Kidney glomerular epithelial cell (primary cell): ENCODE results near the gene TADA2B.
A peak's percentile ranks its signal among the peaks of the same experiment; 100 is the strongest.

ENCODE experiments used
- DNase-seq: peaks from one replicate; lab custom pipeline; 2025; lab: John Stamatoyannopoulos, UW

Gene TADA2B

DNA sequence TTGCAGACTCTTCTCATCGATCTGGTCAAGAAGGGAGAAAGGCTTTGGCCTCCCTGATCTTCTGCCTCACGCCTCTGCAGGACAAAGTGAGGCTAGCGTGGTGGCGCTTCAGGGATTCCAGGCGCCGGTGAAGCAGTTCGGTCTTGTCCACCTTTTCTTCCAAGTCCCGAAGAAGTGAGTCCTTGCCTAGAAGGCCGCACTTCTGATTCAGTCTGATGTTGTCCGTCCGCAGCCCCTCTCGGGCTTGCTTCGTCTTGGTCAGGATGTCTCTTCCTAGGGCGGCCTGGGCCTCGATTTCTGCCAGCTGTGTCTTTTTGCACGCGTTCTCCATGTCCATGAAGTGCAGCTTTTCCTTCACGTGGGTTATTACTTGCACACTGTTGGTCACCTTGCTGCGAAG, 1.9 kb upstream of the TADA2B start:
- no peak for DNase-seq

DNA sequence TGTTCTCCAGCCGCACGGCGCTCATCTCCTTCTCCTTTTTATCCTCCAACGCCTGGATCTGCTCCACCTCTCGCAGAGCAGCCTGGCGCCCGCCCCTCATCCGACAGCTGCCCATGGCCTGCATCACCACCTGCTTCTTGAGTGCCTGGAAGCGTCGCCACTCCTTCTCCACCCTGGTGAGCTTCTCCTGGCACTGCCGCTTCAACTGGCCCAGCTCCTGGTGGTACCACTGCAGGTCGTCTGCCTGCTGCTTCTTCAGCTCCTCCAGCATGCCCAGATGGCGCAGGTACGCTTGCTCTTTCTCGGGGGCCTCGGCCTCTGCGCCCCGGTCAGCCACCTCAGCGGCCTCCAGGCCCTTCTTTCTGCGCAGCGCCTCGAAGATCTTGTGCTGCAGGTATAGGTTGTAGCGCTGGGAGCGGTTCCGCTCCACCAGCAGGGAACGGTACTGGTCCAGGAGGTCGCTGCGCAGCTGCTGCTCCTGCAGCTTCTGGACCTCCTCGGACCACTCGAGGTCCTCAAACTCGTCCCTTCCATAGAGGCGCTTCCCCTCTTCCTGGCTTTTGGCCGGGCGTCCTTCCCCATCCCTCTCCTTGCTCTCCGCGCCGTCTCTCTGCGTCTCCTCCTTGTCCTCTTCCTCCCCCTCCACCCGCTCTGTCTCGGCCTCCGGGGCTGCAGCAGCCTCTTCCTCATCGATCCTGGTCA, 1.2 kb upstream of the TADA2B start:
- DNase-seq = no peak

DNA sequence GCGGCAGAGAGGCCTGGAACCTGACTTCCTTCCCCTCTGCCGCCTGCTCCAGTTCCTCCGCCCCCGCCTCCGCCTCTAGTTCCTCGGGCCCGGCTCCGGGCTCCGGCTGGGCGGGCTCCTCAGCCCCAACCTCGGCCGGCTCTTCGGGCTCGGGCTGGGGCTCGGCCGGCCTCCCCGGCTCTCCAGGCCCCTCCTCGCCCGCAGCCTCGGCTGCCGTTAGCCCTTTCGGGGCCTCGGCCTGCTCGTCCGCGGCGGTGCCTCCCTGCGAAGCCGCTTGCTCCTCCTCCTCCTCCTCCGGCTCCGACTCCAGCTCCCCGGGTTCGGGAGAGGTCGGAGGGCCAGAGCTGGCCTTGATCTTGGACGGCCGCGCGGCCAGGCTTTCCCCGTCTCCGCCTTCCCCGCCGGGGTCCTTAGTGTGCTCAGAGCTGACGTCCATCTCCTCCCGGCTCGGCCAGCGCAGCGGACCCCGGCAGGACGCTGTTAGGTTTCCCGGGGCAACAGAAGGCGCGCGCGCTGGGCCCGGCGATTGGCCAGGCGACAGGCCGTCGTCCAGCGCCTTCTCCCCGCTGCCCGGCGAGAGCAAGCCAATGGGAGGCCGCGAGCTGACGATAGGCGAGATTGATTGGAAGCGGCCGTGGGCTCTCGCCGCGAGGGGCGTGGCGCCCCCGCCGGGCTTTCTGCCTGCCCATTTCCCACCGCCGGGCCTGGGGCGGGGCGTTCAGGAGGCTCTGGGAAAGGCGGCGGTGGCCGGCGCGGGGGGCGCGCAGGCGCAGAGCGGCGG, 479 bp upstream of the TADA2B start:
- peak; percentile 99 for DNase-seq

DNA sequence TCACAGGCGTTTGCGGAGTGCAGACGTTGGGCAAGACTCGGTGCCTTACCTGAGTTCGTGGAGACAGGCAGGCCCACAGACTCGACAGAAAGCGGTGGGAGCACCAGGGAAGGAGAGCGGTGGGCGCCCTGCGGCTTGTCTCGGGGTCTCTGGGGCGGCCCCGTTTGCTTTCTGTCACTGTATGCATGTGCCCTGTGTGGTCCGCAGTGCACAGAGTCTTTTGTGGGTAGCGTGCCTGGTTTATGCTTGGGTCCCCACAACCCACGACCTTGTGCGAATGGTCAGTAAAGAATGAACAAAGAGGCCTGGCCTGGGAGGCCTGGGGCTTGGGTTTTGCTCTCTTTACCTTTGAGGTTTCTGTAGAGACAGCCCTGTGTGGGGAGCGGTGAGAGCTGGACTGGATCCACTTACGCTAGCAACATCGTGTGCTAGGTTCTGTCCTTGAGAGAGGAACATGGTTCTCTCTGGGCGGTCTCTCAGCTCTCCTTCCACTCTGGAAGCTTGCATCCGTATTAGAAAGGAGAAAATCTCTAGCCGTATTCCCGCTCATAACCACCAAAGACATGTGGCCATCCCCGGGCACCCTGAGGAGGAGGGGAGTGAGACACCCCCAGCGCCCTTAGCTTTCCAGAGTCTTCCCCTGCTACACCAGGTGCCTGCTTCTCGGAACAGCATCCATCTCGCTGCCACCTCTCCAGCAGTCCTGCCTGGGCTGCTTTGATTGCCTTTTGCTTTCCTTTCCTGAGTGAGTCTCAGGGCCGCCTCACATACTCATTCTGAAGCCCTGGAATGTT, 1.2 kb downstream of the TADA2B start:
- DNase-seq = no peak

DNA sequence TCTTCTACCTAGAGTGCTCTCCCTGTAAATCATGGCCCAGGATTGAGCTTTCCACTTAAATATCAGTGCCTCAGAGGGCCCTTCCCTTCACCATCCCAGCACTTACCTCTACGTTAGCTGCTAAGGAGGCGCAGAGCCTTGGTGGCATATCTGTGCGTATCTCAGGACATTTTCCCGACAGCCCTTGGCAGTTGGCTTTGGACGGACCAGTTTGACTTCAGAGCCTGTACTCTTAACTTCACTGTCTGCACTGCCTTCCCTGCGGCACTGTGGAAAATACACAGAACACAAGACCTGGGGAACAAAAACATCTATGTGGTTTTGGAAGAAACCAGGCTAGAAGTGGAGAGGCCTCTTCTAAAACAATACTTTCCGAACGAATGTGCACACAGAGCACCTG, 2.4 kb downstream of the TADA2B start:
- DNase-seq = no peak

DNA sequence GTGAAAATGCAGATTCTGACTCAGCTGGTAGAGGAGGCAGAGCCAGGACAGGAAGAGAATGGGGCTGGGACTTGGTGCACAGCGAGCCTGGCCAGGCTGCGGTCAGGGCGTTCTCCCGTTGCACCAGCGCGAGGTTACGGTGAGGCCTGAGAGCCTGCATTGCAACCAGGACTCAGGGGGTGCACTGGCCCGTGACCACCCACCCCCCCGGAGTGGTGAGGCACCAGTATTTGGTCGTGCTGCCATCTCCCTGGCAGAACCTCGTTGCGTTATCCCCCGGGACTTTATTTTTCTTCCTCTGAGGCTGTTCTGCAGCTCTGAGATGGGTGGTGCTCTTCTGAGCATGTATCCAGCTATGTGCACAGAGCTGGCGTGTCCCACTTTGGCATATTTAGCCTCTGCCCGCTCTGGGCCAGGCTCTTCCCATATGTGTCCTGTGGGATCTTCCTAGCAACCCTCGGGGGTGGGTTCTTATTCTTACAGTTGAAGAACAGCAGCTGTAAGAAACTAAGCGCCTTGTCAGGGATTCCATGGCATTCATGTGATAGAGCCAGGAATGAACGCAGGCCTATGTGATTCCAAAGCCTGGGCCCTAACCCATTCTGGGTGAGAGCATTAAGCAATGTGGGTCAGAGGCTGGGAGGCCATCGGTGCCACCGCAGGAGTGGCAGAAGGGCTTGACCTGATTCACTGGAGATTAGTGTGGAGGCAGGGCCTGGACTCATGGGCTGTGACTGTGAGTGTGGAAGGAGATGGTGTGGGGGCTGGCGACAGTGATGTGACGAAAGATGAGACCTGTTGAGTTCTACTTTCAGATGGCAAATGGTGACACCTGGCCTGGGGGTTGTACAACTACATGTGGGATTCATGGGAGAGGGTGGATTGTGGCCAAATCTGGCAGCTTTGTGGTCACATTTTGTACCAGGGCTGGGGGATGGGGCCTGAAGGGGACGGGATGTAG, 3.1 kb downstream of the TADA2B start:
- peak; percentile 9 for DNase-seq

DNA sequence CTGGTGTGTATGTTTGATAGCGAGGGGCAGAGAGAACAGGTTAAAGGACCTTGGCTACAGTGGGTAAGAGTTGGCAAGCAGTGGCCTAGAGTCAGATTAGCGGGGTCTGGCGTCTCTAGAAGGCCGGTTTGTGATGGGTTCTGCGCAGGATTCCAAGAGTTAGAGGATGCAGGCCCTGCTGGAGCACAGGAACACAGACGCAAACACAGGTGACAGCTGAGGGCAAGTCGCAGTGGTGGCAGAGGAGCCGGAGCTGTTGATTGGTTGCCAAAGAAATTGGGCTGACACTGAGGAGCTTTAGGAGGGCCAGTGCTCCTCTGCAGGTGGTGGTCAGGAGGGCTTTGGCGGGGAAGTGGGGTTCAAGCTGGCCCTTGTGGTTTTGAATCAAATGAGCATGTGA, 3.8 kb downstream of the TADA2B start:
- DNase-seq = no peak

DNA sequence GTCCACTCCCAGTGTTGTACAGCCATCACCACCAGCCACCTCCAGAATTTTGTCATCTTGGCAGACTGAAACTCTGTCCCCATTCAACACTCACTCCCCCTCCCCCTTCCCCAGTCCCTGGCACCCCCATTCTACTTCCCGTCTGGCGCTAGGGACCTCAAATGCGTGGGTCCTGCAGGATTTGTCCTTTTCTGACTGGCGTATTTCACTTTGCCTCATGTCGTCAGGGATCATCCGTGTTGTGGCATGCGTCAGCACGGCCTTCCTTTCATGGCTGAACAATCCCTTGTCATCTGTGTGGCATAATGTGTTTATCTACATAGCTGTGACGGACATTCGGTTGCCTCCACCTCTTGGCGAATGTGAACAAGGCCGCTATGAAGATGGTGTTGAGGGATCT, 5.5 kb downstream of the TADA2B start:
- DNase-seq = peak; percentile 26

DNA sequence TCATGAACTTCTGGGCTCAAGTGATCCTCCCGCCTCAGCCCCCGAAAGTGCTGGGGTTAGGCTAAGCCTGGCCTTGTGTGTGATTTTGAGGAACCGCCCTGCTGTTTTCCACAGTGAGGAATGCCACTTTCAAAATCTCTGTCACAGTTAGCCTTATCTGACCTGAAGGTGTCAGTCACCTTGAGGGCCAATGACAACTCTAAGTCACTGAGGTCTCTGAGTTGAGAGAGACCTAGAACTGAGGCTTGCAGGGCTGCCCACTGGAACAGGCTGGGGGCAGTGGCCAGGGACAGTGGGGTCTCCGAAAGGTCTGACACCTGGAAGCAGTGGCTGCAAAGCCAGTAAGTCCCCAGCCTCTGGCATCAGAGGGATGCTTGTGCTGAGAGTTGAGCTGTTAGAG, 6.1 kb downstream of the TADA2B start:
- no peak for DNase-seq

DNA sequence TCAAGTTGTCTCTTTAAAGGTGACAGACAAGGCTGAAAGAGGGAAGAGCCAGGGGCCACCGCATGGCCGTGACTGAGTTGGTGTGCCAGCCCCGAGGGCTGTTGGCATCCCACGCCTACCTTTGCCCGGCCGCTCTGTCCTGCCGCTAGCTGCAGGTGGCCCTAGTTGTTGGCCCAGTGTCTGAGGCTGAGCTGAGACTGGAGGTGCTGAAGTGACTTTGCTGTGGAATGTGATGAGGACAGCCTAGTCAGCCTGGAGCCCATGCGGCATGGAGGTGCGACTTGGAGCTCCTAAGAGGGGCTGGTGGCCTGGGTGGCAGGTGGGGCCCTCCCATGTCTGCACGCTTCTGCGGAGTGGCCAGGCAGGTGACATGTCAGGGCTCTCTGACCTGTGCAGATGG, 6.6 kb downstream of the TADA2B start:
- DNase-seq = no peak

DNA sequence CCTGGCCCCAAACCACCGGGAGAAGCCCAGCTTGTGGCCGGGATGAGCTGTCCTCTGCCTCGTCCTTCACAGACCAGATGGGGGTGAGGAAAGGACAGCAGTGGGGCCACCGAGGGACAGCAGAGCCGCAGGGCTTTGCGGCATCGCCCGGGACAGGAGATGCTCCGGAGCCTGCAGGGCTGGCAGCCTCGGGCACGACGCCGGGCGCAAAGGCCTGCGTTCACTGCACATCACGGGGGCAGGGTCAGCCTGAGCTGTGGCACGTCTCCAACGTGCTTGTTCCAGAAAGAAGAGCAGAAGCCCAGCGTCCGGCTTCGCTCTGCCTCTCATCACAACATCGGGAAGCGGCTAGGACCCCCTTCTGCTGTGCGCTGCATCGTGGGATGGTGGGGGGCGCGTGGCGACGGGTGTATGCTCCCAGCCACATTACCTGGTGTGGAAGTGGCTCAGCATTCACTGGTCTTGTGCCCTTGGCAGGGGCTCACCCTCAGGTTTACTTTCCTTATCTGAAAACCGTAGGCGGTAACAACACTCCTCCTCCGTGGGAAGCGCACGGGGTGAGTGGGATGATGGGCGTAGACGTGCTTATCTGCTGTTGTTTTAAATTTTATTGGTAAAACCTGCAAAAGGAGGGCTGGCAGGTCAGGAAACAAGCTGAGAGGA, 7.4 kb downstream of the TADA2B start:
- no peak for DNase-seq

DNA sequence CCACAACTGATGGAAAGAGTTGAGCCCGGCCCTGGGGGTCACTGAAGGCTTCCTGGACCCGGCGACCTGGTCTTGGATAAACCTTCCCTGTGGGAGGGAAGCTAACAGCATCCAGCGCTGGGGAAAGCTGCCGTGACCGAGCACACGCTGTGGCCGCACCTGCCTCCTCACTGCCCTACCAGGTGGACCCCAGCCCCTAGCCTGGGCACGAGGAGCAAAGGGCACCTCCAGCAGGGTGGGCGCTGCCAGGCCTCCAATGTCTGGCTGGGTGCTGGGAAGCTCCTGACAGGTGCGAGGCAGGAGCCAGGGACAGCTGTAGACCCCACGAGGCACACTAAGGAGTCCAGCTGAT, 7.9 kb downstream of the TADA2B start:
- no peak for DNase-seq

DNA sequence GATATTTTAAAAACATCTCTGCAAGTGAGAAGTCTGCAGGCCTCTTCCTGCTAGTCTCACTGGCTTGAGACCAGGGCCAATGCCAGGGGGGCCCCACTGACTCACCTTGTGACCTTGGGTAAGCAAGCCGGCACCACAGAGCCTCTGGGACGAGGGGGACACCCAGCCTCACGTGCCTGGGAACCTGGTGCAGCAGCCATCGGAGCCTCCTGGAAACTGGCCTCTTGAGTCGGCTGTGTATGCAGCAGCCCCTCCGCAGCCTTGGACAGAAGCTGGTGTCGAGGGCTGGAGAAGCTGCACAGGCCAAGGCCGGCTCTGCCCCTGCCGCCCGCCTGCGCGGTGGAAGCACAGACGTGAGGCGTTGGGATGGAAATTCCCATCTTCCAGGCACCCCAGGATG, 8.7 kb downstream of the TADA2B start:
- DNase-seq = no peak

DNA sequence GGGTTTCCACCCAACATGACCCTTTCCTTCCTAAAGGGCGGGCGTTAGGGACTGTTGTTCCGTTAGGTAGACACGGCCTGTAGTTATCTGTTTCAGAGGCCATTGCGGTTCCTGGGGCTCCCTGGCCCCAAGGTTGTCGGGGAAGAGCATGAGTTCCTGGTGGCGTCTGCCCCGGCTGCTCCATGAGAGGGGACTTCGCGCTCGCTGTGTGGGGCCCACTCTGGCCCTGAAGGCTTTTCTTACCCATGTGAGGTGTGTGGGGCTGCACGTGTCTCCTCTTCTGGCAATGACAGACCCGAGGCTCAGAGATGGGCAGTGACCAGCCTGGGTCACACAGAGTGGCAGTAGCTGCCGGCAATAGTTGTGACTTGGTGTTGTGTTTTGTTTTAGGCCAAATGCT, 9.1 kb downstream of the TADA2B start:
- no peak for DNase-seq

DNA sequence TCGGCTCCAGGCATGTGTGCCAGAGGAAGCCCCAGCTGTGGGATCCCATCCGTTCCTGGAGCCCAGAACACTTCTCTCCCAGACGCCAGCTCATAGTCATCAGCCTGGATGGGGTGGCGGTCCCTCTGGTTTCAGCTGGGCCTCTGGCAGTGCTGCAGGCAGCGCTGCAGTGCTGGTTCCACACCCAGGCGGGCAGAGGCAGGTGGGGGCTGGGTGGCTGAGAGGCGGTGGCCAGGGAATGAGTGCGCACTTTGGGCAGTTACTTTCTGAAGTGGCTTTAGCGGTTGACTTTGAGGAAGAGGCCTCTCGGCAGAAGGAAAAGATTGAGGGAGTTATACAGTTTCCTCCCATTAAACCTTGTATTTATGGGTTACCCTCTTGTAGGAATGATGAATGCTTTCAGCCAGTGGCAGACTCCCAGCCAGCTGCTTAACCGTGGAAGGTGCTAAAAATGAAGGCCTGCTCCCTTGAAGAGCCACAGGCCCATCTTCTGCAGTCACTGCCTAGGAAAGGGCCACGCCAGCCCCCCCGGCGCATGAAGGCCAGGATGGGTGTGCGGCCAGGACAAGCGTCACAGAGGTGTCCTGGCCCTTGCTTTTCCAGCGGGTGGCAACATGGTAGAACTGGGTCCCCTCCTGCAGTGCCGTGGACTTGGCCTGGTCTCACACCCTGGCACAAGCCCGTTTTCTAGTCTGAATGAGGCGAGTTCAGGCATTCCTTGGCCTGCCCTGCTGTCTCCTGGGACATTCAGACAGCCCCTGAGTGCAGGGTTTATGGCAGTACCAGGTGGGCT, 9.9 kb downstream of the TADA2B start:
- no peak for DNase-seq

DNA sequence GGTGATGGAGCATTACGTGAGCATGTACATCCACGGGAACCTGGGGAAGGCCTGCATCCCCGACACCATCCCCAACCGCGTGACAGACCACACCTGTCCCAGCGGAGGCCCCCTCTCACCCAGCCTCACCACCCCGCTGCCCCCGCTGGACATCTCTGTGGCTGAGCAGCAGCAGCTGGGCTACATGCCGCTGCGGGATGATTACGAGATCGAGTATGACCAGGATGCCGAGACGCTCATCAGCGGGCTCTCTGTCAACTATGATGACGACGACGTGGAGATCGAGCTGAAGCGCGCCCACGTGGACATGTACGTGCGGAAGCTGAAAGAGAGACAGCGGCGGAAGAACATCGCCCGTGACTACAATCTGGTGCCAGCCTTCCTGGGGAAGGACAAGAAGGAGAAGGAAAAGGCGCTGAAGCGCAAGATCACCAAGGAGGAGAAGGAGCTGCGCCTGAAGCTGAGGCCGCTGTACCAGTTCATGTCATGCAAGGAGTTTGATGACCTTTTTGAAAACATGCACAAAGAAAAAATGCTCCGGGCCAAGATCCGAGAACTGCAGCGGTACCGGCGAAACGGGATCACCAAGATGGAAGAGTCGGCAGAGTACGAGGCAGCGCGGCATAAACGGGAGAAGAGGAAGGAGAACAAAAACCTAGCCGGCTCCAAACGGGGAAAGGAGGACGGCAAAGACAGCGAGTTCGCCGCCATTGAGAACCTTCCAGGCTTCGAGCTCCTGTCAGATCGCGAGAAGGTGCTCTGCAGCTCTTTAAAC, 11.1 kb downstream of the TADA2B start:
- DNase-seq = no peak

DNA sequence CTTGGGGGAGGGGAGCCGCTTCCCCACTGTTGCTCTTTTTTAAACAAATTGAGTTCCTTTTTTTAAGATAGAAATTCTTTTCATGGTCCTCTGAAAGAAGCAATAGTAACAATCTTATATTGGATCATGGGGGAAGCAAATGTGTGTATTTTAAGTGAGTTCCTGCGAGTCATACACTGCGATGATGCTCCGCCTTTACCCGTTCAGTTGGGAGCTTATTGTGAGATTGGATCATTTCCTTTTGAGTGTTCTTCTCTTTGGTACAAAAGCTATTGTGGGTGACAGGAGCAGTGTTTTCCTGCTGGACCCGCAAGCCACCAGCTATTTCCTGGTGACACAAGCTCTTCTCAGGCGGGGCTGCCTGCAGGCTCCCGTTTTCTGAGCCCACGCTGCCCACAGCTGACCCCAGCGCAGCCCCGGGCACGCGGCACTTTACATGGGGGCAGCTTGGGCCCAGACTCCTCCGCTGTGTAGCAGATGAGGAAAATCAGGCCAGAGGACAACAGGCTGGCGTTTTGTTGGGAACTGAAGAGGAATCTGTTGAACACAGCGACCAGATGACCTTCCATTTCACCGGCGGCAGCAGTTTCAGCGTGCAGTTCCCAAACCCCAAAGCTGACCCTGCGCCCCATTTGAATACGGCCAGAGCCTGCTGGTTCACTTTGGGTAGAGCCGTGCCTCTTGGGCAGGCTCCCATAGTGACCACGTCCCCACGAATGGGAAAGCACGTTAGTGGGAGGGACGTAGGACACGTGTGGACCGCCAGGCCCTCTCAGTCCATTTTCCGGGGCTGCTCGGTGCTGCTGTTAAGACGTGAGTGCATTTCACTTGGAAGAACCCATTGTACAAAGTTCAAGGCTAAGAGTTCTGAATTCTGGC, 12.2 kb downstream of the TADA2B start:
- DNase-seq = no peak

DNA sequence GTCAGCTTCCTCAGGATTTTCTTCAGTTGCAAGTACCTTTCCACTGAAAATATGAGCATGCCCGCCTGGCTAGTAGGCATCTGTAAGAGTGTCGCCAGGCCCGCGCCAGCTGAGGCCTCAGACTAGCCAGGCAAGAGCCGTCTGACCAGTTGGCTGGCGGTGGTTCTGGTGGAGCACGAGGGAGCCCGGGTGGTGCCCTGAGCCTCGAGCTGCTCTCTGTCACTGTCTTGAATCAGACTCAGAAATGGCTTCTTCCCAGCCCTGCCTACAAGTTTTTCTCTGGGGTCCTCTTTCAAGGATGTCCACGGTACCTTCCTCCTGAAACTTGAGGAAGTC, 12.8 kb downstream of the TADA2B start:
- DNase-seq = no peak

DNA sequence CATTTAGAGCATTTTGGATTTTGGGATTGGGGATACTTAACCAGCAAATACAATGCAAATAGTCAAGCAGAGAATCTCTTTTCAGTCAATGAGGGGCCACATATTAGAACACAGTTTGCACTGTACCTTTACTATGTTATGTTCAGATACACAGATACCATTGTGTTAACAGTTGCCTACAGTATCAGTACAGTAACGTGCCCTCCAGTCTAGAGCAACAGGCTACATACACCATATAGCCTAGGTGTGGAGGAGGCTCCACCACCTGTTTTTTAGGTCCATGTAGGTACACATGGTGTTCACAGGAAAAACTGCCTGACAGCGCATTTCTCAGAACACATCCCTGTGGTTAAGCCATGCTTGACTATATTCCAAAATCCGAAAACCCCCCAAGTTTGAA, 15.6 kb downstream of the TADA2B start:
- no peak for DNase-seq
